Duodenal mucosa (tissue), 2 donors: ENCODE results near the gene CAST.

Experiments
- H3K27ac ChIP-seq: one replicate; pipeline ENCODE4 v1.7.0; 2013; ENCODE audit warnings: low read depth, low read length
- H3K27me3 ChIP-seq, 2 donors: one replicate each; pipeline ENCODE4 v1.7.0; 2013; ENCODE audit warnings: low read length in 2 of 2, control low read depth in 1 of 2; ENCODE audit not compliant: insufficient read depth in 2 of 2, control insufficient read depth in 1 of 2
- H3K36me3 ChIP-seq, 2 donors: one replicate each; pipeline ENCODE4 v1.7.0; 2013; ENCODE audit warnings: low read length in 2 of 2, control low read depth in 1 of 2; ENCODE audit not compliant: insufficient read depth in 2 of 2, control insufficient read depth in 1 of 2
- H3K4me1 ChIP-seq, 2 donors: one replicate each; pipeline ENCODE4 v1.7.0; 2013; ENCODE audit warnings: low read length in 2 of 2, control low read depth in 1 of 2; ENCODE audit not compliant: insufficient read depth in 2 of 2, control insufficient read depth in 1 of 2
- H3K4me3 ChIP-seq, 2 donors: one replicate each; pipeline ENCODE4 v1.7.0; 2013; ENCODE audit warnings: low read length in 2 of 2, low read depth in 1 of 2
- H3K9ac ChIP-seq, 2 donors: one replicate each; pipeline ENCODE4 v1.7.0; 2013; ENCODE audit warnings: low read length in 2 of 2, low read depth in 1 of 2
- H3K9me3 ChIP-seq, 2 donors: one replicate each; pipeline ENCODE4 v1.7.0; 2013; ENCODE audit warnings: low read length in 2 of 2, control low read depth in 1 of 2; ENCODE audit not compliant: control insufficient read depth in 1 of 2

The CAST gene

DNA sequence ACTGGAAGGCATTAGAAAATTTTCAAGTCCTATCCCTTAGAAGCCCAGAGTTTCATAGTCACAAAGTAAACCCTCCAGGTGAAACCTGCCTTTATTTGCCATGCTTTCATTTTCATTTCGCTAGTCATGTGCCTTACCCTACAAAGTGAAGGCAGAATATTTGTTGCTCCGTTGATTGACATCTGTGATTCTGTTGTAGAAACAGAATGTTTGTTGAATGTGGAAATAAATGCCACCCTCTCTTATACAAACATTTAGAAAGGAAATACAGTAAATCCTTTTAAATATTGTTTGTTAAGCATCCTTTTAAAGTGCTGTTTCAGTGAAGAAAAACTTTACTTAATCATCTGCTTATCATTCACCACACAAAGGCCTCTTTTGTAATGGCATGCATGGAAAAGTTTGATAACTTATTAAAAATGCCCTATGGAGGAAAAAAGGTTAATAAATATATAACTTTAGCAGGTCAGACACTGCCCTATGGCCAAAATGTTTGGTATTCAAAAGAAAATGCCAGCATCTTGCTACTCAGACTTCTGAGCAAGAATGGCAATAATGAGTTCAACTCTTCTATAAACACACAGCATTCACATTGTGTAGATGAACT lies 34.3 kb upstream of the CAST start:
- Histone ChIP-seq H3K36me3 (no peaks in the 10 kb centered on the region), H3K9me3 (no peaks in the 10 kb centered on the region), H3K27me3 (no peaks in the 10 kb centered on the region), H3K9ac (peak overlapping the region in 1 of 2 donors; percentile 59), H3K27ac (no peak overlapping the region), H3K4me1 (peaks cover 11 to 21% of the 10 kb centered on the region in 2 donors), H3K4me3 (peak overlapping the region; percentile 42 to 57)

DNA sequence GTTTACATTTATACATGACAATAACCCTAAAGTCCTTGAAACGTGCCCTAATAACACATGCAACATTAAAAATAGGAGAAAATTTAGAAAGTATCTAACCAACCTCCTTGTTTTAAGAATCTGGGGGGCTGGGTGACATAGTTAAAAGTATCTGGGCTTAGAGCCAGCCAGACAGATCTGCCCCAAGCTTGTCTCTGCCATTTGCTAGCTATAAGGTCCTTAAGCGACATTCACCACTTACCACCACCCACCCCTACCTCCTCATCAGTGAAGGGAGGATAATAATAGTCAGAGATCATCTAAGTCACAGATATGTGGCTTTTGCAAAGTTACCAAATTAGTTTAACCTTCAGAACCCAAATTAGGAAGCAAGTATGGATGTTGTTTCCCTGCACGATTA lies 33.8 kb upstream of the CAST start:
- Histone ChIP-seq H3K4me3 (no peak overlapping the region), H3K4me1 (peaks cover 11 to 21% of the 10 kb centered on the region in 2 donors), H3K9me3 (no peaks in the 10 kb centered on the region), H3K36me3 (no peaks in the 10 kb centered on the region), H3K9ac (no peak overlapping the region), H3K27me3 (no peaks in the 10 kb centered on the region), H3K27ac (no peak overlapping the region)

DNA sequence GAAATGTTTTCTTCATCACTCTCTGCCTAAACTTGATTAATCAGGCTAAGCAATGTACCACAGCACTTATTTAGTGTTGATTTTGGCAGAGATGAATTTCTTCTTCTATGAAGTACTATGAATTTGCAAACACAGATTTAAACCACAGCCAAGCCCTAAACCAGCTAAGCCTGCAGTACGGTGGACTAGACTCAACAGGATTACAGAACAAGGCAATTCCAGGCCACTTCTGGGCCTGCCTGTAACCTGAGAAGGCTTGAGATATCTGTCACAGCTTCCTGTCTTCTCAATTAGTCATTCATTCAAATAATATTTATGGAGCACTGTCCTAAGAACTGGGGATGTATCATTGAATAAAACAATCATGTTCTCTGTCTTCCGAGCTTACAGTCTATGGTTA lies 32.4 kb upstream of the CAST start:
- Histone ChIP-seq H3K27ac (no peak overlapping the region), H3K9ac (no peak overlapping the region), H3K4me1 (peaks cover 11 to 17% of the 10 kb centered on the region in 2 donors), H3K9me3 (no peaks in the 10 kb centered on the region), H3K36me3 (no peaks in the 10 kb centered on the region), H3K27me3 (no peaks in the 10 kb centered on the region), H3K4me3 (no peak overlapping the region)

DNA sequence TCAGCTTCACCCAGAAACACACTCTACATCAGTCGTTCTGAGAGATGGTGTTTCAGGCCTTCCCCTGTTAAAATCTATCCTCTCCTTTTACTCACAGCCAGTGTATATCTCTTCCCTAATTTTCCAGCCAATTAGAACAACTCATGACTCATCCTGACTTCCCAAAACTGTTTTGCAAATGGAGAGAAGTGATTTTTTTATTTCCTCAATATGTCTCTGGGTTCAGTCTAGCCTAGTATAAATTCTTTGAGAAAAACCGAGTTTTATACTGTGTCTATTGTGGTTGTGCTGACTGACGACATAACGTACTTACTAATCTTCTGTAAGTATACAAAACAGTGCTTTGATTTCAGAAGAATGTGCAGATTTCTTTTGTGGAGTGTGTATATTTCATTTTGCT lies 28.4 kb upstream of the CAST start:
- Histone ChIP-seq H3K9me3 (no peaks in the 10 kb centered on the region), H3K36me3 (no peaks in the 10 kb centered on the region), H3K27ac (no peak overlapping the region), H3K4me1 (no peaks in the 10 kb centered on the region), H3K4me3 (no peak overlapping the region), H3K9ac (no peak overlapping the region), H3K27me3 (no peaks in the 10 kb centered on the region)

DNA sequence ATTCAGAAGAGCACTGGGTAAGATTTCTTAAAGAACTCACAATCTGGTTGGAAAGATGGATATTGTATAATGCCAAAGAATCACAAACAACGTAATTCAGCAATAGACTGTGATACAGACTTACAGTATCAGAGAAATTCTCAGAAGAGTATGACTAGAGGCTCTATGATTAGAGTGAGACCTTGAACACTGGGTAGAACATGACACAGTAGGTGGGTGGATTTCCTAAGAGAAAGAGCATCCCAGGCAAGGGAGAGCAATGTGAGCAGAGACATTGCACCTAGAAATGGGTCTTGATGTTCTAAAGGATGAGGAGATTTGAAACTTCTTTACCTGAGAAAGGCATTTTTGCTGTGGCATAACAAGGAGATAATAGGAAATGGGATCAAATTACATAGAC lies 27.3 kb upstream of the CAST start:
- Histone ChIP-seq H3K27me3 (no peaks in the 10 kb centered on the region), H3K9ac (no peak overlapping the region), H3K9me3 (no peaks in the 10 kb centered on the region), H3K36me3 (no peaks in the 10 kb centered on the region), H3K27ac (no peak overlapping the region), H3K4me3 (no peak overlapping the region), H3K4me1 (no peaks in the 10 kb centered on the region)

DNA sequence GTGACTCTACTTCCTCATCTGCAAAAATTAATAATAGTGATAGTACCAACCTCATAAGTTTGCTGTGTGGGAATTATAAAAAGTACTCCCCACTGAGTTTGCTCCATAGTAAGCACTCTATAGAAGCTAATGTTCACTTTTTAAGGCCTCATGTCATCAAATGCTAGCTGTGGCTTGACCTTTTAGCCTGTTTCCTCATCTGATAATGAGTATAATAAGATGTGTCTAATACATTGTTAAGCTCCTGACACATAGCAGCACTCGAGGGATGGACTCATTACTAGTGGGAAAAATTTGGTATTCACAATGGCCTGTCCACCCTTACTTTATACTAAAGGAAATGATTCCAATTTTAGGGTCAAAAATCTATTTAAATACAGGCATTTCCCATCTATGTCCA lies 26.1 kb upstream of the CAST start:
- Histone ChIP-seq H3K36me3 (no peaks in the 10 kb centered on the region), H3K4me3 (no peak overlapping the region), H3K9ac (no peak overlapping the region), H3K27ac (no peak overlapping the region), H3K4me1 (no peaks in the 10 kb centered on the region), H3K27me3 (no peaks in the 10 kb centered on the region), H3K9me3 (no peaks in the 10 kb centered on the region)

DNA sequence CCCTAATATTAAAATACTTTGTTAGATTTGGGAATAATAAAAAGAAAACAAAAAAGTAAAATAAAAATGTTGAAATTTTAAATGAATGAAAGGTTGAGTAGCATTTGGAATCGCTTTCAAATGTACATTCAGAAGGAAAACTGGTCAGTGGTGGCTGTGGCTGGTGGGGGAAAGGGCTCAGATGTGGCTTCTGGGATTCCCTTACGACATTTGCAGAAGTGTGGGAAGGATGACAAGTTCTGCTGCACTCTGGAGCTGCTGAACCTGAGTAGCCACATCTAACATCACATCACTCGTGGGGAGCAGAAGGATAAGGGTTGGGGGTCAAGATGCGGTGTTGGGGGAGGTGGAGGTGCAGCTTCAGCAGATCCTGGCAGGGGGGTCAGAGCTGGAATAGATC lies 25.6 kb upstream of the CAST start:
- Histone ChIP-seq H3K9me3 (no peaks in the 10 kb centered on the region), H3K9ac (no peak overlapping the region), H3K4me3 (no peak overlapping the region), H3K36me3 (no peaks in the 10 kb centered on the region), H3K4me1 (peaks cover 1 to 2% of the 10 kb centered on the region in 2 donors), H3K27ac (no peak overlapping the region), H3K27me3 (no peaks in the 10 kb centered on the region)

DNA sequence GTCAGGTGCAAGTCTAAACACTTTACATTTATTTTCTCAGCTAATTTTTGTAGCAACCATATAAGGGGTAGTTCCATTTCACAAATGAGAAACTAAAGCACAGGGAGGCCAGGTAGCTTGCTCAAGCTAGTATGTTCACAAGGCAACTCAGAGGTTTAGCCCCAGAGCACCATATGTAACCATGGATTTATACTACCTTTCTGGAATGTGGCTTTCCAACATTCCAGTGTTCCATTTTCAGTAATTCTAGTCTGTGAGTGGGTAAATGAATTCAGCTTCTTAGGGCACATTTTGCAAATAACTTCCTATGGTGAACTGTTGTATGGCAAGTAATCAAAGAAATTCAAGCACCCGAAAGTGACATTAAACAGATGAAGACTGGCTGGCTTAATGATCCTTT lies 25.0 kb upstream of the CAST start:
- Histone ChIP-seq H3K27ac (no peak overlapping the region), H3K4me1 (peaks cover 3 to 8% of the 10 kb centered on the region in 2 donors), H3K9me3 (no peaks in the 10 kb centered on the region), H3K36me3 (no peaks in the 10 kb centered on the region), H3K4me3 (no peak overlapping the region), H3K27me3 (no peaks in the 10 kb centered on the region), H3K9ac (no peak overlapping the region)

DNA sequence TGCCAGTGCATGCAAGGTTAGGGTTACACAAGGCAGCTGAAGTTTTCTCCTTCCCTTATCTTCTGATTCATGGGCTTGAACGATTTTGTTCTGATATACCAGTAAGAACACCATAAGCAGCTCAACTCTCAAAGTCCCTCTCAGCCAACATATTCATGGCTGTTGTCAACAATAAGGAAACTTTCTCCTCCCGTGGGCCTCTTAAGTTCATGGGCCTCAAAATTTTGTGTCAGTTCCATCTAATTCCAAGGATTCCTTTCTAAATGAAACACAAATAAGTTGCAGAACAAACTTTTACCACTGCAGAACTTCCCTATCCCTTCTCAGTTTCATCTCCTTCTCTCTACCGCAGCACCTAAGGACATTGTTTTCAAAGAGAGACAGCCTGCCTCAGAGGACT lies 23.6 kb upstream of the CAST start:
- peaks cover 3 to 8% of the 10 kb centered on the region in 2 donors for H3K4me1 ChIP-seq
- H3K27me3 ChIP-seq, result no peaks in the 10 kb centered on the region
- H3K9me3 ChIP-seq, result no peaks in the 10 kb centered on the region
- no peak overlapping the region for H3K4me3 ChIP-seq
- H3K27ac ChIP-seq, result no peak overlapping the region
- H3K36me3 ChIP-seq, result no peaks in the 10 kb centered on the region
- no peak overlapping the region for H3K9ac ChIP-seq

DNA sequence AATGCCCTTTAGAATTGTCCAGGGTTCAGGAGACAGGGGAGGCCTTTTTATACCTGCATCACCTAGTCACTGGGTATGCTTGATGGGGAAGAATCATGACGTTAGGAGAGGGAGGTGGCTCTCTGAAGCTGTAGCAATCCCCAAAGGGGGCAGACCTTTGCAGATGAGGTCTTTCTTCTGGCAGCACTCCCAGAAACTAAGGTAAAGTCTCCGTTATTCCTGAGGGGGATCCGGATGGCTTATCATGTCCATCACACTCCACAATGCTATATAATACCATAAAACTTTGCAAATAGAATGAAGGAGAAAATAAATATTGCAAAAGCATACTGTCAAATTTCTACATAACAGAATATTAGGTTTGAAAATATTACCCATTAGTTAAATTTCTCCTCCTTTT lies 21.5 kb upstream of the CAST start:
- Histone ChIP-seq H3K27me3 (no peaks in the 10 kb centered on the region), H3K4me1 (peaks cover 3 to 8% of the 10 kb centered on the region in 2 donors), H3K9ac (no peak overlapping the region), H3K36me3 (no peaks in the 10 kb centered on the region), H3K27ac (no peak overlapping the region), H3K9me3 (no peaks in the 10 kb centered on the region), H3K4me3 (no peak overlapping the region)
